PFSK-1 (cell line): ENCODE results near the gene DENND4B.

Source experiments
- POLR2AphosphoS5 ChIP-seq: IDR thresholded peaks from 2 replicates; pipeline ENCODE4 v1.6.1; 2012; ENCODE audit warnings: low read depth, mild to moderate bottlenecking, control low read depth, low read length, moderate library complexity
- REST ChIP-seq, 2 experiments: IDR thresholded peaks; 2 replicates each; pipeline versions ENCODE4 v1.6.1 to v1.8.0; 2011 to 2012; ENCODE audit warnings: low read depth in 2 of 2, low read length in 2 of 2, control low read depth in 1 of 2, inconsistent platforms in 1 of 2, mild to moderate bottlenecking in 1 of 2, moderate library complexity in 1 of 2; ENCODE audit not compliant: insufficient read depth in 1 of 2
- TAF1 ChIP-seq: IDR thresholded peaks from 2 replicates; pipeline ENCODE4 v1.6.1; 2012; ENCODE audit warnings: low read length, control low read depth, borderline replicate concordance; ENCODE audit not compliant: insufficient read depth

- TF ChIP-seq POLR2AphosphoS5 (no peak), TAF1 (no peak), REST (IDR thresholded peaks at IDR 0.05; ENCODE audit: insufficient read depth in 1 of 2, low read depth in 2 of 2, low read length in 2 of 2) (no peak)
Observed at GRCh38 chr1:153957744-153958110, 11.2 kb upstream of the DENND4B start.
